ENCODE measurements around the gene CNTNAP2. TPM values are rescaled to one million over a fixed set of nuclear protein-coding genes. Genes with fewer than 3 reads are reported as not detected.

Gene CNTNAP2
- total RNA-seq, 2 experiments from 2014 or later, result not detected

DNA sequence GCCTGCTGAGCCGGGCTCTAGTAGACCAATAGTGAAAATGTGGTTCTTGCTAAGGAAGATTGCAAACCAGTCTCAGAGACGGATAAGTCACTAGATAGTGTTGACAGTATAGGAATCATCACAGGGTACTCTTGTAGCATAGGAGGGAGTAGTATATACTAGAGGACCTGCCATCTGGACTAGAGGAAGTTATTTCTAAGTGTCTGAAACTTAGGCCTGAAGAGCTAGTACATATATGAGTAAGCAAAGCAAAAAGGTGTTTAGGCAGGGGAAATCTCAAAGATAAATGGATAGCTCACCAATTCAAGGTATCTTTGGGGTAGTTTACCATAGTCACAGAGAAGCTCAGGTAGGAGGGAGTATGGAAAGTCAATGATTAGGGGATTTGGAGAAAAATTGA, 428.1 kb downstream of the CNTNAP2 start:
- POLR2A ChIA-PET, result no interaction called here

DNA sequence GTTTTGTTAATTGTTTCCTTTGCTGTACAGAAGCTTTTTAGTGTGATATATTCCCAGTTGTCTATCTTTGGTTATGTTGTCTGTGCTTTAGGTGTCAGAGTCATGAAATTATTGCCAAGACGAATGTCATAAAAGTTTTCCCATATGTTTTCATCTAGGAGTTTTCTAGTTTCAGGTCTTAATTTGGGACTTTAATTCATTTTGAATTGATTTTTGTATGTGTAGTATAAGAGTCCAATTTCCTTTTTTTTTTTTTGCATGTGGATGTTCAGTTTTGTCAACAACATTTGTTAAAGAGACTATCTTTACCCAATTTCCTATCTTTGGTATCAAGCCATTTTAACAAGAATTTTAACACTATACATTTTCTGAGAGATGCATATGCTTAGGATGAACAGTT, 432.2 kb downstream of the CNTNAP2 start:
- ChIA-PET POLR2A (no interaction called here), CTCF (no interaction called here)

More for the DNA sequence above, 428.1 kb downstream of the CNTNAP2 start:
- CTCF ChIA-PET, result no interaction called here

DNA sequence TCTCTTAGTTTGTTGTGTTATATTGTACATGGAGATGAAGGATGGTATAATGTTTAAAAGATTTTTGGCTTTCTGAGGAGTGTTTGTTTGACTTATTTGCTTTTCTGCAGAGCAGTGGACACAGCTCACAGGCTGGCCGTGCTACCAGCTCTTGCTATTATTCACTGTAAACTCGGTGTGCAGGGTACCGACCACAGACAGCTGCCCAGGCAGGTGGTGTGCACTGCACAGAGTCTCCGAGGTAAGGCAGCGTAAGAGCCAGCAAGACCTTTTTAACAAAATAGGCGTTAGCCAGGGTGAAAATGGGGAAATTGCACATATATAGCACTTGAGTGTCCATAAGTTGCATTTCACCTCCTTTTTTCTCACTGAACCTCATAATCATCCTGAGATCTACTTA, 438.0 kb downstream of the CNTNAP2 start:
- ChIA-PET POLR2A (no interaction called here), CTCF (no interaction called here)

DNA sequence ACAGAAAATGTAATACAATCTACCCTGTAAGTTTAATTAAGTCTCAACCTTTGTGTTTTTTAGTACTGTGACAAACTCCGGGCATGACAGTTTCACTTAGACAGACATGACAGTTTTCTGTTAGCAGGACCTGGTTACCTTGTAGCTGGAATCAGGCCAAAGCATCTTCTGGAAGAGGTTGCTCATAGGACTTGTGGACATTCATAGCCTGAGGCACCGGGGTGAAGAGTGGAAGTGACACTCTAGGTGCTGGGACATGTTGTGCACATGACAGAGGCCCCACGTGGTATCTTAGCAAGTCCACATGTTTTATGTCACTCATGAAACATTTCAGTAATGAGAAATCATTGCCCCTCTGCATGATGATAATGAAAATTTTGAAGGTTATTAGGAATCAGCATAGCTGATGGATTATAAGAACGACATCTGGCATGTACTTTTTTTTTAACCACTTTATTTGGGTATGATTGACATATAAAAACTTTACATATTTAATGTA, 441.4 kb downstream of the CNTNAP2 start:
- ChIA-PET CTCF (no interaction called here), POLR2A (no interaction called here)

DNA sequence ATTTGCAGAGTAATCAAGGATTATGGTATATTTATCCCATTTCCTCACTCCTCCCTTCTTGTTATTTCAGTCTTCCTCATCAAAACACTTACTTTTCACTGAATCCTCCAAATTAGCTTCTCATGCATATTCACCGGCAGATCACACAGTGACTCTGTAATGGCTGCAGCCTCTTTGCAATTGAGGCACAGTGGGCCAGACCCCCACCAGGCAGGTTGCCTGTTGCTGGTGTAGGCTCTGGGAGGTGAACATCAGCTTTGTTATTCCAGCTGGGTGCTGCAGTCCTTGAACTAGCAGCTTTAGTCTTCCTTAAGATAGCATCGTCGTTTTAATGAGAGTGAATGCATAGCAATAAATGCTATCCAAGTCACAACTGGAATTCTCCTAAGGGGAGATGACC, 449.3 kb downstream of the CNTNAP2 start:
- ChIA-PET POLR2A (no interaction called here), CTCF (no interaction called here)

DNA sequence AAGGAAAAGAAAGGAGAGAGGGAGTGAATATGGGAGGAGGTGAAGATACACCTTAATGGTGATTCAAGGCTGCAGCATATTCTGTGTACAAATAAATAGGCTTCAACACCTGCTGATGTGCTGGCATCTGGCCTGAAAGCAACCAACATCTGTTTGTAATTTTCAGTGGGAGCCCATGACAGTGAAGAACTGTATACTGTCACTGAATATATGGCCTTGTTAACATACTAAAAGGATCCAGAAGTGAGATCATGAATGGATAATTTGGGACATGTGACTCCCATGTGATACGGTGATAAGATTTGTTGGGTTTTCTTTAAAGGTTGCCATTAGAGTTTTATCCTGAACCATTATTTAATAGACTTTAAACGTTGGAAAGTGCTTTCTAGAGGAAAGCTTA, 459.3 kb downstream of the CNTNAP2 start:
- CTCF ChIA-PET, result no interaction called here

DNA sequence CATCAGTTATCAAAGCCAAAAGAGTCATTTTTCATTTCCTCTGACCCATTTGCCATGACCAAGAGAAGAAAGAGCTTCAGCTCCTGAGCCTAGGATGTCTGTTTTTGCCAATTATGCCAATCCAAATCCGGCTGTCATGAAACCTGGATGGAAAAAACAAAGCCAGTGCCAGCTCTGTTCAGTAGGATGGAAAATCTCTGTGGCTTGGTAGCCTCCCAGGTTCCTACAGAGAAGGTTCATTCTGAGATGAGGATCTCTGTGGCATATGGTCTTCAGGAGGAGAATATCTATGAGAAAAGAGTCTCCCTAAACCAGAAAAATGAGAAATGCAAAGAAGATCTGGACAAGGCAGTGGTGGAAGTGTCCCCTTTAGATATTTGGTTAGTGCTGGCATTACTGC, 475.4 kb downstream of the CNTNAP2 start:
- ChIA-PET CTCF (no interaction called here), POLR2A (no interaction called here)

More for the DNA sequence above, 459.3 kb downstream of the CNTNAP2 start:
- POLR2A ChIA-PET, result no interaction called here

DNA sequence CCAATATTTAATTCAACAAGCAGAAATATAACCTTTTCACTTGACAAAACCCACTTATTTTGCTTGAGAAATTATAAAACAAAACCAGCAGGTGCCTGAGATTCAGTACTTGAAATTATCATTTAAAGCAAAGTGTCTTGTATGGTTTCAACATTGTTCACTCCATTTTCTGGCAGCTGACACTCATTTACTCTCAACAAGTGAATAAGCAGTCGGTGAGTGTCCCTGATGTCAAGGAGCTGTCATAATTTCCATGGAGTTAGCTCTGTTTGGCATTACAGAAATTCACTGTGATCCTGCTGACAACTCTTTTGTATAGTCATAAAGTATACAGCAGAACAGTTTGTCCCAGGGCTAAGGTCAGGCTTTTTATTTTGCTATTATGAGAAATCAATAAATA, 490.0 kb downstream of the CNTNAP2 start:
- CTCF ChIA-PET, result no interaction called here
- POLR2A ChIA-PET, result no interaction called here

DNA sequence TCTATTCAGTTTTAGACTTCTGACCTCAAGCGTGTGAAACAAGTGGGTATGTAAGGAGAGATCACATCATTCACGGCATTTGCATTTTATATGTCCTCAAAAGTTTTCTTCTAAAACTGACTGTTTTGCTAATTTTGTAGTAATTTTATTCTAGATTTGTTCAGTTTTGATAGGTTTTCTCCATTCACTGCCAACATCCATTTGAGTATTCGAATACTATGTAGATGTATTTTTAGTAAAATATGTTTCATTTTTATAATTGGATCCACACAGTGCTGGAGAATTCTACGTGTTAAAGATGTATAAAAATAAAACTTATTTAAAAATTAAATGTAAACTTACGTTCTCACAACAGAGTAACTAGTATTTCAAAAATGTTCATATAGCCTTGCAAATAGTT, 503.0 kb downstream of the CNTNAP2 start:
- ChIA-PET POLR2A (no interaction called here), CTCF (no interaction called here)

DNA sequence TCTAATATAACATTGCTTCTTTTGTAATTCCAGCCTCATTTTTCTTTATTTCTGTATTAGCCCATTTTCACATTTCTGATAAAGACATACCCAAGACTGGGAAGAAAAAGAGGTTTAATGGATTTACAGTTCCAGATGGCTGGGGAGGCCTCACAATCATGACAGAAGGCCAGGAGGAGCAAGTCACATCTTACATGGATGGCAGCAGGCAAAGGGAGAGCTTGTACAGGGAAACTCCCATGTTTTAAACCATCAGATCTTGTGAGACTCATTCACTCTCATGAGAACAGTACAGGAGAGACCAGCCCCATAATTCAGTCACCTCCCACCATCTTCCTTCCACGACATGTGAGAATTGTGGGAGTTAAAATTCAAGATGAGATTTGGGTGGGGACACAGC, 510.3 kb downstream of the CNTNAP2 start:
- ChIA-PET POLR2A (no interaction called here), CTCF (no interaction called here)

DNA sequence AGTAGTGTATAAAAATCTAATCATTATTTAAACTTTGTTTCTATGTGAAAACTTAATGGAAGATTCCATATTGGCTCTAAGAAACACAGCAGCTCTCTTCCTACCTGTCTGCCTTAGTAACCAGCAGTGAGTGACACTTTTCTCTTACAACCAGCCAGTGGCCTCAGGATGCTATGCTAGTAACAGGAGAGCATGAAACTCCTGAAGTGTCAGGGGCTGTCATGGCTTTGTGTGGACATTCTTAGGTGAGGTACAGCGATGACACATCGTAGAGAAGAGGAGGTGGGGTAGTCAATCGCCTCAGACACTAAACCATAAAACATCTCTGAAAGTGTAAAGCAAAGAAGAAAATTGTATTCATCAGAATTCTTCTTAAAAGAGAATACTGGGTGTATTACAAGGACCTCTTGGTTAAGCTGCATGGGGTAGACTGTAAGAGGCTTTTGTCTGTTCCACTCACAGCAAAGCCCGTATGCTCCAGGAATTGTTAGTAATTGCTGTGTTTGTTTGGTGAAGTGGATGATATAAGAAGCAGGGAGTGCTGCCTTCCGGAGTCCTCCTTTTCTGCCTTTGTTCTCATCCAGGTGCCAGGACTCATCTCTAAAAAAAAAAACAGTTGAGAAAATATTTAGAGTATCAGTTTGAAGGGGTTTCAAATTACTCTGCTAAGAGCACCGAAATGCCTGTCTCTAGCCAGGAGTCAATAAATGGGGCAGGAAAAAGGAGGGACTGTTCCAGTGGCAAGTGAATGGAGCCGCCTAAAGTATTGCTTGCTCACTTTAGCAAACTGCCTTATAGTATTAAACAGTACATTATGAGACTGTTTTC, 518.8 kb downstream of the CNTNAP2 start:
- POLR2A ChIA-PET, result no interaction called here
- CTCF ChIA-PET, result no interaction called here

DNA sequence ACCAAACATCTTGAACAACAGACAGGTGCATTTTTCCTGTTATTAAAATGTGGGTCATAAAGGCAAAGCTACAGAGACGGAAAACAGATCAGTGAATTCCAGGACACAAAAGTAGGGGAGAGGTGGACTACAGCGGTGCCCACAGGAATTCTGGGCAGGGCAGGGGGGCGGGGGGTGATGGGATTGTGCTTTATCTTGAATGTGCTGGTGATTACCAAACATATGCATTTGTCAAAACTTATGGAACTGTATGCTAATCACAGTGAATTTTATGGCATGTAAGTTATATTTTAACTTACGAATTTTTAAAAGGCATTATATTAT, 519.4 kb downstream of the CNTNAP2 start:
- CTCF ChIA-PET, result no interaction called here
- POLR2A ChIA-PET, result no interaction called here

DNA sequence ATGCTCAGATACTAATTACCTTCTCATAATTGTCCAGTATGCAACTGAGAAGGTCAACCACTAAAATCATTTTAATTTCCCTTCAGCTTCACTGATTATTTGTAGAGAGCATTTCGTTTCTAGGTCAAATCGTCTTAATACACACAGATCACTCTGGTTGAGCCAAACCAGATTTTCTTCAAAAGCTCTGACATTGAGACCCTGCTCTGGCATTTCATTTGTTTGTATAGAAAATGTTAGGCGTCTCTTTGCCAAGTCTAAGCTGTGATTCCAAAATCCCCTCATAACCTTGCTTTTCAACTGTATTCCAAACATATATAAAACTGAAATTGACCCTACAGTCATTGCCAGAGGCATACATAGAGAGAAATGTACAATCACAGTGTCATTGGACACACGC, 520.0 kb downstream of the CNTNAP2 start:
- CTCF ChIA-PET, result no interaction called here
- POLR2A ChIA-PET, result no interaction called here

DNA sequence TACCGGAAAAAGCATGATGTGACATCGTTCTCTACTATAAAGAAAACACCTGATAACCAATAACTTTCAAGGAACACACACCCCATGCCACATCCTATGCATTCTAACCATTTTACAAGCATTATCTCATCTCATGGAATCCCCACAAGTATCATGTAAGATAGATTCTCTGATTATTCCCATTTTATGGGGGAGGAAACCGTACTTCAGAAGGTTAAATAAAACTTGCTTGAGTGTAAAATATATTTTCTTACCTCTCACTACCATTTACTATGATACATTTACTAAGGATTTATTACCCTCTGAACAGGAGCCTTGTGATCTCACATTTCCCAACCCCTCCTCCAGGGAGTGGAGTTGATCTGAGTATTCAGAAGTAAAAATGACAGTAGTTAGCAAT, 522.7 kb downstream of the CNTNAP2 start:
- ChIA-PET CTCF (no interaction called here), POLR2A (no interaction called here)

DNA sequence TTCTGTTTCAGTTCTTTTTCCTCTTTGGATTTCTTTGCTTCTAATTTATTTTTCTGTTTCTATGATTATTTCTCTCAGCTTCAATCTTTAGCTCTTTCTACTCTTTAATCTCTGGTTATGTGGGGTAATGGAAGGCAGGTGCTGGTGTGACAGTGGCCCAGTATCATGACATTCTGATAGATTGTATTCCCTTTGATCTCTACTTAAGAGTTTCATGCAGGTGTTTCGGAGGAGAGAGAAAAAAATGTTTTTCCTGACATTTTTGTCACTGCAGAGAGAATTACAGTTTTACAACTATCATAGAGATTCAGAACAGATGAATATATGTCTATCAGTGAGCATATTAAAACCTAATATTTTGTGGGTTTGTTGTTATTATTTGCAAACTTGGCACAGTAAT, 524.9 kb downstream of the CNTNAP2 start:
- ChIA-PET CTCF (no interaction called here), POLR2A (no interaction called here)

DNA sequence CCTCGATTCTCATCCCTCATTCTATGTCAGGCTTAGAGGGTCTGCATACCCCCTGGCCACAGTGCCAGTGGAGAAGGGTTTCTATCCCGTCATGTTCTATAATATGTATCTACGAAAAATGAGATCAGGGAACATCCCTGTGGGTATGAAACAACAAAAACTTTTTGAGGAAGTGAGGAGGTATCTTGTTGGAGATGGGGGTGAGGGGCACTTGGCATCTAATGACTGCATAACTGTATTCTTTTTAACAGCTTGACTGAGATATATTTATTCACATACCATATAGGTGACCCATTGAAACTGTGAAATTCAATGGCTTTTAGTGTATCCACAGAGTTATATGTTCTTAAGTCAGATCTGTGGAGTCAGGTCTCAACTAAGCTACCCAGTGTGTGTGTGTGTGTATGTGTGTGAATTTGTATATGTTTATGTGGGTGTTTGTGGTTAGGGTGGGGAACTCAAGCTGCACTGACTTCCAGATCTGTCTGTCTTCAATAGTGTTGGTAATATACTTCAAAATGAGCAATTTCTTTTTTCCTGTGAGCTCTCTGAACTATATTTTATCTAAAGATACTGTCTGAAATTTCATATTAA, 528.9 kb downstream of the CNTNAP2 start:
- CTCF ChIA-PET, result no interaction called here
- POLR2A ChIA-PET, result no interaction called here

DNA sequence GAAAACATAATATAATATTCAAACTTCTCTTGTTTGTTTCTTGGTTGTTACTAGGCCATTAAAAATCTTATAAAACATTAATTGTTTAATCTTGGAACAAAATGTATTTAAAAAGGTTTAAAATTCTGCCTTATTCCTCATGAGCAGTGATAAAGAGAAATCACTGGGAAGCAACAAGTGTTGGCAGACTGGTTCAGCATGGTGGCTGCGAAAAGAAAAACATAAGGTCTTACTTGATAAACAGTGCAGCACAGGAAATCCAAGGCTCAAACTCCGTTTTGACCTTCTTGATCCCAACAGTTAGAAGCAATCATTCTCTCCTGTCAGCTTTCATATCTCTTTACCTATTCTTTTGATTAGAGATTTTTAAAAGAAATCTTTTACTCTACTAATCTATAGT, 530.8 kb downstream of the CNTNAP2 start:
- CTCF ChIA-PET, result no interaction called here
- POLR2A ChIA-PET, result no interaction called here

DNA sequence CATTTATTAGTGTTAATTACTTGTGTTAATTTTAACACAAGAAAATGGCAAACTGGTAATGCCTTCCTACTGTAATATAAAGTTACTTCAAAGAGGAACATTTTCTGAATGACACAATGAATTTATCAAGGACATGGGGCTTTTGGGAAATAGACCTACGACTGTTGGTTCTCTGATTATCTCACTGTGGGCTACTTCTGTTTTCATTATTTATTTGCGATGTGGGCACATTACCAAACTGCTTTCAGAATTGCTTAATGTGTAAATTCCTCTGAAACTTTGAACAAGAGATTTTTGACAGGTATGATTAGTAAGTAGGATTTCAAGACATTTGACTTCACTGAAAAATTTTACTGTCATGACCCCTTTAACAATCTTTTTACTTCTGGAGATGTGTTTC, 535.6 kb downstream of the CNTNAP2 start:
- POLR2A ChIA-PET, result no interaction called here
- CTCF ChIA-PET, result no interaction called here

DNA sequence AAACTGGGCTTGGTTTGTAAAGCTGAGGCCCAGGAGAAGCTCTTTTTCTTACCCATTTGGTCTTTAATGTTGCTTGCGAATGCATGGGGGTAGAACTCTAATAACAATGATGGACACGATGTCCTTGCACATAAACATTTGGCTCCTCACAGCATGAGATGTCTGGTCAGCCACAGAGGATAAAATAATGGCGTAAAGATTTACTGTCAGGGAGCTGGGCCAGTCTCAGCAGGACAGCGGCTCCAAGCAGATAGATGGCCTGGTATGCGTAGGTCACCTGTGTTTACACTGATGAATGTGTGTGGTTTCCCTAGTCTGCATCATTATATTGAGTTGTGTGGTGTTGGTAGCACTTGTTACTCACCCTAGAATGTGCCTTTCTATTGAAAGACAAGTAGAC, 537.4 kb downstream of the CNTNAP2 start:
- POLR2A ChIA-PET, result no interaction called here

DNA sequence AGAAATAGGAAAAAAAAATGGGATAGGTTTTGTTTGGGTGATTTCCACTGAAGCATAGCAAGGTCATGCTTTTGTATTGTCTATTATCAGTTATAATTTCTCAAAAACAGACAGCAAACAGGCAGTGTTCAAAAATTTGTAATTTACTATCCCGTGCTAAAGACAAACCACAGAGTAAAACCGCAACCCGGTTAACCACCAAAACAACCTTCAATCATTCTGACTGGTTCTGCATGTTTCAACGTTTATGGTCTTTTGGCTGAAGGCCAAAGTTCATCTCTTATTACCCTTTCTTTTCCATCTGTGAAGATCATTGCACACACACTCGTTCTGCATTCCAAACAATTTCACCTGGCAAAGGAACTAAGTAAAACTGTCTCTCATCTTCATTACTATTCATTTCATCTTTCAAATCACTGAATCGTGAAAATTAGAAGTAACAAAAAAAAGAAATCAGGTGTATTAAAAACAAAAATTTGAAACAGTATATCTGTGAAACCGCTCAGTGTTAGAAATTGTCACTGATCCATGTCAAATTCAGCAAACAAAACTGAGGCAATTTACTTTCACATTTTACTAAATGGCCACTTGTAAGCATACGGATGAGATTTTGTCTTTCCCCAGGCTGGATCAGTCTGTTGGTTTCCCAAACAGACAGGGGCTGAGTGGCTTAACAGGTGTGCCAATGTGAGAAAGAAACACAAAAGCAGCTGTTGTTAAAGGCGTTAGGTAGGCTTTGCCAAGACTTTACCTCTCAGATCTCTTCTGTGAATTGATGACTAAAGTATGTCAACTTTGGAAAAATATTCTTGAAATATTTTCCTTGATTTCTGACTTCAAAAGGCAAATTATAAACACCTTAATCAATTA, 539.6 kb downstream of the CNTNAP2 start:
- ChIA-PET POLR2A (no interaction called here), CTCF (no interaction called here)

More for the DNA sequence above, 537.4 kb downstream of the CNTNAP2 start:
- CTCF ChIA-PET, result no interaction called here

DNA sequence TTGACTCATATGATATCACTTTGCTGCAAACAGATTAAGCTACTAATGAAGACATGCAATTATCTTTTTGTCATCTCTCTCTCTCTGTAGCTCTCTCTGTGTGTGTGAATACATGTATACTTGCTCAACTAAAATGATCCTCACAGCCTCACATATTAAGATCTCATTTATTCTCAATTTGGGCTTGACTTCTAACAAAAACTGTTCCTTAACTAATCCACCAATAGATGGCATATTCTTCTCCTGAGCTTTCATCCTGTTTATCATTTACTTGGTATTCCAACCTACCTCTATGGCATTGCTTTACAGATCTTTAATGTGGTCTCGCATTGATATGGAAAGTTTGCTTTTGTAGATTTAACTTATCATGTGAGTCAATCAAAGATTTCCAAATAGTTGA, 540.4 kb downstream of the CNTNAP2 start:
- POLR2A ChIA-PET, result no interaction called here

More for the DNA sequence above, 540.4 kb downstream of the CNTNAP2 start:
- CTCF ChIA-PET, result no interaction called here

Measured in activated CD8-positive, alpha-beta memory T cell treated with anti-CD3 and anti-CD28 coated beads for 36 hours (primary cell).